Measurements from ENCODE around the gene FMN1. TPM values are rescaled to one million over a fixed set of nuclear protein-coding genes. Genes with fewer than 3 reads are reported as not detected.

The FMN1 gene
- total RNA-seq, 6 donors from 2014 or later, result 20.2 to 176 (median 53.8) TPM

DNA sequence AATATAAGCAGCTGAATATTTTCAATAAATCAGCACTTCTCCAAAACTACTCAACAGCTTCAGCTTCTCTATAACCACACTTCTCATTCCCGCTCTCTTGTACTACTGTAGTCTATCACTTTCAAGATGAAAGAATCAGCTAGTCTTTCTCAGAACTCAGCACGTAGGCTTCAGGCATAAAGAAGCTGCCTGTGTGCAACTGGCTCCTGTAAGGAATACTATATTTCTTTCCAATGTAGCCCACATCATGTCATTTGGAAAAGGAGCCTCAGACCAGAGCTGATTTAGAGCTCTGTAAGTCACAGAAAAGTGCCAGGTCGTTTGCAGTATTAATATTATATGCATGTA, 62.3 kb downstream of the FMN1 start:
- peaks cover 0 to 27% (median 12%) of the 10 kb centered on the region in 4 donors for H3K4me1 ChIP-seq
- no peak overlapping the region for H3K27ac ChIP-seq
- WGBS, 2 donors, result 63 to 66% methylated on average over 3 of the region's 3 CpGs
- no peak overlapping the region for H3K4me3 ChIP-seq
- no peaks in the 10 kb centered on the region for H3K27me3 ChIP-seq
- ATAC-seq (ENCODE audit: low FRiP score in 2 of 2) (no peak), DNase-seq (no peak)
- TF ChIP-seq, protein P1, sequence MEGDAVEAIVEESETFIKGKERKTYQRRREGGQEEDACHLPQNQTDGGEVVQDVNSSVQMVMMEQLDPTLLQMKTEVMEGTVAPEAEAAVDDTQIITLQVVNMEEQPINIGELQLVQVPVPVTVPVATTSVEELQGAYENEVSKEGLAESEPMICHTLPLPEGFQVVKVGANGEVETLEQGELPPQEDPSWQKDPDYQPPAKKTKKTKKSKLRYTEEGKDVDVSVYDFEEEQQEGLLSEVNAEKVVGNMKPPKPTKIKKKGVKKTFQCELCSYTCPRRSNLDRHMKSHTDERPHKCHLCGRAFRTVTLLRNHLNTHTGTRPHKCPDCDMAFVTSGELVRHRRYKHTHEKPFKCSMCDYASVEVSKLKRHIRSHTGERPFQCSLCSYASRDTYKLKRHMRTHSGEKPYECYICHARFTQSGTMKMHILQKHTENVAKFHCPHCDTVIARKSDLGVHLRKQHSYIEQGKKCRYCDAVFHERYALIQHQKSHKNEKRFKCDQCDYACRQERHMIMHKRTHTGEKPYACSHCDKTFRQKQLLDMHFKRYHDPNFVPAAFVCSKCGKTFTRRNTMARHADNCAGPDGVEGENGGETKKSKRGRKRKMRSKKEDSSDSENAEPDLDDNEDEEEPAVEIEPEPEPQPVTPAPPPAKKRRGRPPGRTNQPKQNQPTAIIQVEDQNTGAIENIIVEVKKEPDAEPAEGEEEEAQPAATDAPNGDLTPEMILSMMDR (IDR thresholded peaks at IDR 0.05), result no peak
- no peak for TF ChIP-seq POLR2AphosphoS5 (IDR thresholded peaks at IDR 0.05)
- TF ChIP-seq POLR2A (IDR thresholded peaks at IDR 0.05), result no peak
- no peak for TF ChIP-seq EP300 (IDR thresholded peaks at IDR 0.05)
- H3K36me3 ChIP-seq, result no peaks in the 10 kb centered on the region
- no peaks in the 10 kb centered on the region for H3K9me3 ChIP-seq

DNA sequence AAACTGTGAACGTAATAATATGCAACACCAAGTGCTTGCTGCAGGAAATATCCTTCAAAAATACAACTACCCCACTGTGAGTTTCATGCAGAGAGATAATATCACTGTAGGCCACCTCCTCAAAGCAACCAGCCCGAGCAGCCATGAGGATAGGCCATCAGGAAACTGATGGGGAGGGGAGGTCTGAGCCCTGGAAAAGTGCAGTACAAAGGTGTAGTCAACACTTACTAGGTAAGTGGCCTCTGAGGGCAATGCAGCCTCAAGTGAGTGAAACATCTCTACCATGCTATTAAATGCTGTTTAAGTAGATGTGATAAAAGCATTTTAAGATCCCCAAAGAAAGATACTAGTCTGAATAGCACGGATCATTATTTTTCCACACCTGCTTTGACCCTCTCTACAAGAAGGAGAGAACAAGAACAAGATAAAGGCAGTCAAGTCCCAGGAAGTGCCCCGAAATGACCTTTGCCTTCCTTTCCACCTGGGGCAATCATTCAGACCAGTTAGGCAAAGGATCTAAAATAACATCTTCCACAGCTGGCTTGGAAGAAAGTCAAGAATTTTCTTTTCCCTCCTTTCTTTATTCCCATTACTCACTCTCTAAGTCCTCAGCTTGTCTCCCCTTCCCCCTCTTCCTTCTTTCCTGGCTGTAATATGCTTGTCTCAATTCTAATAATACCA, 62.8 kb downstream of the FMN1 start:
- DNase-seq, result no peak
- no peak for ATAC-seq (ENCODE audit: low FRiP score in 2 of 2)
- 61 to 66% methylated on average over 4 of the region's 4 CpGs for WGBS, 2 donors
- H3K27me3 ChIP-seq, result no peaks in the 10 kb centered on the region
- no peak for TF ChIP-seq POLR2AphosphoS5 (IDR thresholded peaks at IDR 0.05)
- TF ChIP-seq, protein P1 (IDR thresholded peaks at IDR 0.05), result no peak
- no peak for TF ChIP-seq EP300 (IDR thresholded peaks at IDR 0.05)
- no peak for TF ChIP-seq POLR2A (IDR thresholded peaks at IDR 0.05)
- H3K9me3 ChIP-seq, result no peaks in the 10 kb centered on the region
- no peaks in the 10 kb centered on the region for H3K36me3 ChIP-seq
- H3K27ac ChIP-seq, result no peak overlapping the region
- no peak overlapping the region for H3K4me3 ChIP-seq
- H3K4me1 ChIP-seq, result peaks cover 3 to 24% (median 14%) of the 10 kb centered on the region in 4 donors

DNA sequence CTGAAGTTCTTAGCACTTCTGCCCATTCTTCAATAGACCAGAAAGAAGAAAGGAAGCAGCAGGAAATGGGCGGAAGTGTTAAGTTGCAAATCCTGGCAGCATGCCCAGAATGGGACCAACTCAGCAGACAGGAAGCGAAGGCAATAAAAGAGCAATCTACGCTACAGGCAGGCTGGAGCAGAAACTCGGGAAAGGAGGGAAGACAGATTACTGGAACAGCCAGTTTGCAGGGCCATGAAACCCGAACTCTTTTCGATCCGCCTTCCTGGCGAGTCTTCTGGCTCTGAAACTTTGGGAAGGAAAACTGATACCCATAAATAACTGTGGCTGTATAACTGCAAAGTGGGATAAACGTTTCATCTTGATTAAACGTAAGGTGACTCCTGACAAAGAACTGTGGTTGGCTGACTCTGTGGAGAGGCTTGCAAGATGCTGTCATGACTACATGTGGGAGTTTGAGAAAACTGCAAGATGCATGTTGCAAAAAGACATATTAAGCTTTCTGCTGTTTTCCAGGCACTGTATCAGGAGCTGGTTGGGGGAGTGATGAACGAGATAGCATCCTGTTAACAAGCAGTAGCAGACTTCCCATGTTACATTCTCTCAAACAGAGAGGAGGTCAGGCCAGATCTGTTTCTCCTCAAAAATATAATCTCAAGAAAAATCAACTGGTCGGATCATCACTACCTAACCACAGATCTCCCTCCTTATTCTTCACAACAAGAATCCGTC, 67.8 kb downstream of the FMN1 start:
- WGBS, 2 donors, result 19 to 25% methylated on average over 13 of the region's 13 CpGs
- Histone ChIP-seq H3K27ac (no peak overlapping the region), H3K4me3 (no peak overlapping the region), H3K4me1 (peaks cover 7 to 10% (median 8%) of the 10 kb centered on the region in 4 donors), H3K27me3 (no peaks in the 10 kb centered on the region), H3K9me3 (no peaks in the 10 kb centered on the region), H3K36me3 (no peaks in the 10 kb centered on the region)
- TF ChIP-seq POLR2A (IDR thresholded peaks at IDR 0.05) (no peak), EP300 (IDR thresholded peaks at IDR 0.05) (no peak)
- peak in 1 of 2 donors; percentile 79 for ATAC-seq (ENCODE audit: low FRiP score in 2 of 2)
- DNase-seq, result peak in 1 of 2 donors; percentile 57

DNA sequence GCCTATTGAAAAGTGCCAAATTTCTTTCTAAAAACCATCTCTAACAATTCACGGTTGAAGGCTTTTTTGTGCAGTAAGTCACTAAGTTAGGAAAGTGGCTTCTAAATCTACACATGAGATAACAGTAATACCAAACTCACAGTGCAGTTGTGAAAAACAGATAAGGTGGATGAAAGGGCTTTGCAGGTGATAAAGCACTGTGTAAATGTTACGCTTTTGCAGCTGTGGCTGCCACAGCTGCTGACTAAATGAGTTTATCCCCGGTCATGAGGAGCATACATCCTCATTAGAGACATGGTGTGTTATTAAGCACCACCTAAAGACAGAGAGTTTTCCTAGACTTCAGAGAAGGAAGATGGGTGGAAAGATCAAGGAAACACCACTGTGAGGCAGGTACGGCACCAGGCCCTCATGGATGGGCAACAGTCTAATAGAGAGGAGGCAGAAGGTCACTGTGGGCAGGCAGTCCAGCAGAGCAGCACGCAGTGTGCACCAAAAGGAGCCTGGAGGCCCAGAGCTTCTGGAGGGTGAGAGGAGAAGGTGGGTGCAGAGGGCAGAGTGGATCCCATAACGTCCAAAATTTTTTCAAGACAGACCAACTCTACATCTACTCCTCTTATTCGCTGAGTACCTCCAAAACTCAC, 68.5 kb downstream of the FMN1 start:
- Histone ChIP-seq H3K4me3 (no peak overlapping the region), H3K4me1 (peaks cover 4 to 10% (median 7%) of the 10 kb centered on the region in 4 donors), H3K27me3 (no peaks in the 10 kb centered on the region), H3K9me3 (no peaks in the 10 kb centered on the region), H3K36me3 (no peaks in the 10 kb centered on the region), H3K27ac (no peak overlapping the region)
- peak in 1 of 2 donors; percentile 29 for ATAC-seq (ENCODE audit: low FRiP score in 2 of 2)
- TF ChIP-seq, protein P1 (IDR thresholded peaks at IDR 0.05), result no peak
- no peak for TF ChIP-seq POLR2AphosphoS5 (IDR thresholded peaks at IDR 0.05)
- TF ChIP-seq POLR2A (IDR thresholded peaks at IDR 0.05), result no peak
- no peak for TF ChIP-seq EP300 (IDR thresholded peaks at IDR 0.05)
- no peak for DNase-seq
- 61 to 65% methylated on average over 7 of the region's 7 CpGs for WGBS, 2 donors

DNA sequence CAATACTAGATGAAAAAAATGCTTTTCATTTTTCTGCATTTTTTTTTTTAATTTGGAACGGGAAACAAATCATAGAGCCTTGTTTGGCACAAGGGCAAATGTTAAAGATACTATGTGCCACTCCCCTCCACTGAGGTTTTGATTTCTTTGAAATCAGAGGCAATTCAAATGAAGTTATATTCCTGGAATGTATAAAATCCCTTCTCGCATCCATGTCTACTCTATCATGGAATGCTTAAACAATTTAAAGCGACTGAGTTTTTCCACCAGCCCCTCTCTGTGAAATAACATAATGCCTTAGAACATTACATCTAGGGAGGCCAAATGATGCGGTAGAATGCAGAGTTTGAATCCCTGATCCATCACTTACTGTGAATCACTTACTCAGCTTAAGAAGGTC, 69.7 kb downstream of the FMN1 start:
- H3K4me3 ChIP-seq, result no peak overlapping the region

More for the DNA sequence above, 69.7 kb downstream of the FMN1 start:
- Histone ChIP-seq H3K4me1 (peaks cover 5 to 10% (median 9%) of the 10 kb centered on the region in 4 donors), H3K9me3 (no peaks in the 10 kb centered on the region), H3K27ac (no peak overlapping the region), H3K27me3 (no peaks in the 10 kb centered on the region), H3K36me3 (no peaks in the 10 kb centered on the region)
- 57 to 65% methylated on average over 4 of the region's 4 CpGs for WGBS, 2 donors
- ATAC-seq (ENCODE audit: low FRiP score in 2 of 2), result no peak
- TF ChIP-seq EP300 (IDR thresholded peaks at IDR 0.05) (no peak), POLR2A (IDR thresholded peaks at IDR 0.05) (no peak), POLR2AphosphoS5 (IDR thresholded peaks at IDR 0.05) (no peak)
- TF ChIP-seq, protein P1 (IDR thresholded peaks at IDR 0.05), result no peak
- DNase-seq, result no peak

Data from upper lobe of left lung (tissue), 6 donors.